Lower lobe of right lung (tissue), 2 donors: ENCODE measurements around the gene NKAIN4. TPM values are rescaled to one million over a fixed set of nuclear protein-coding genes. Genes with fewer than 3 reads are reported as not detected.

ENCODE experiments used
- ATAC-seq, 2 donors: fragments of 200-7000 bp; cut with Tn5 transposase; one replicate each; pipeline ENCODE4 v1.9.1; 2020 to 2022; ENCODE audit warnings: mild to moderate bottlenecking in 2 of 2, moderate library complexity in 2 of 2
- DNase-seq: peaks from one replicate; pipeline ENCODE4 v3.0.0-alpha.2; 2020
- H3K27ac ChIP-seq: fragments of 200-600 bp; one replicate; pipeline ENCODE4 v1.8.0; 2022
- H3K27me3 ChIP-seq: fragments of 200-600 bp; one replicate; pipeline ENCODE4 v1.8.0; 2022; ENCODE audit warnings: low read depth
- H3K36me3 ChIP-seq: fragments of 200-600 bp; one replicate; pipeline ENCODE4 v1.8.0; 2022; ENCODE audit warnings: mild to moderate bottlenecking
- H3K4me1 ChIP-seq: fragments of 200-600 bp; one replicate; pipeline ENCODE4 v1.8.0; 2022
- H3K4me3 ChIP-seq: fragments of 200-600 bp; one replicate; pipeline ENCODE4 v1.8.0; 2022; ENCODE audit warnings: mild to moderate bottlenecking
- H3K9me3 ChIP-seq: fragments of 200-600 bp; one replicate; pipeline ENCODE4 v1.8.0; 2022
- CTCF ChIP-seq: fragments of 200-600 bp; IDR thresholded peaks from one replicate; pipeline ENCODE4 v1.8.0; 2022; ENCODE audit warnings: antibody characterized with exemption, mild to moderate bottlenecking
- intact Hi-C: fragments of 100-400 bp; cut with DNase I; formaldehyde crosslinking; loops from one replicate; pipeline ENCODE4 v1.11.0; 2022
- total RNA-seq: library from RNA; stranded (reverse); fragmentation: NEBNext Ultra II Directional; extraction: Animal tissue kit (Norgen Biotek cat#: 25700); gene quantifications from one replicate; pipeline ENCODE4 v1.2.1, GENCODE V29; 2021
- donor health status: DM: no; HTN: yes; CAD: no; lungs with severe emphysema.

The NKAIN4 gene
- total RNA-seq, 1 donor from 2014 or later: not detected

DNA sequence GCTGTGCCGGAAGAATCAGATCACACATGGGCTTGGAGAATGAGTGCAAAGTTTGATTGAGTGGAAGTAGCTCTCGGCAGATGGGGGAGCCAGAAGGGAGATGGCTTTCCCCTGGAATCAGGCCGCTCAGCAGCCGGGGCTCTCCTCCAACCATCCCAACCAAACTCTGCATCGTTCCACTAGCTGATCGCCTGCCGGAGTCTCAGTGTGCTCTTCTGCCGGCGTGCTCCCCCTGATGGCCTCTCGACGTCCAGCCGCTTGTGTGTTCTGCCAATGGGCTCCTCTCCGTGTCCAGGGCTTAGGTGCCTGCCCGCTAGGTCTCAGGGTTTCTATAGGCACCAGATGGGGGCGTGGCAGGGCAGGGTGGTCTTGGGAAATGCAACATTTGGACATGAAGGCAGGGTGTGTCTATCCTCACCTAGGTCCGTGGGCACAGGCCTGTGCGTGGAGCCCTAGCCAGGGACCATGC is 23.4 kb downstream of the NKAIN4 start:
- Histone ChIP-seq H3K27ac (no peak overlapping the region), H3K36me3 (no peaks in the 10 kb centered on the region), H3K4me1 (no peaks in the 10 kb centered on the region), H3K27me3 (peaks cover 52% of the 10 kb centered on the region), H3K9me3 (no peaks in the 10 kb centered on the region), H3K4me3 (no peak overlapping the region)
- ATAC-seq: peak; percentile 35 to 40
- DNase-seq: no peak
- intact Hi-C loops: no loop called here
- peak; percentile 44 for TF ChIP-seq CTCF

DNA sequence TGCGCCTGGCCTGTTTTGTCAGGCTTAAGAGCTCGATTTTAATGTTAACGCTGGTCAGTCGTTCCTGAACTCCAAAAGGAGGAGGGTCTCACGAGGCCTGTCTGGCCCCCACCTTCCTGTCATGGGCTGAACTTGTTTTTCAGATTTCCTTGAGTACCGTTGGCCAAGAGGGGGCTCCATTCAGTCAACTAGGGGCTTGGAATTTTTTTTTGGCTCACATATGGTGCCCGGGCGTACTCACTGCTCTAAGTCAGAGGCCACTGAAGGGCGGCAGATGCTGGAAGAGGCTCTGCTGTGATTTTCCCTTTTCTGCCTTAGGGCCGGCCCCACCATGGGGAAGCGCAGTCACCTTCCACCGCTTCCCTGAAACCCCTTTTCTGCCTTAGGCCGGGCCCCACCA is 25.5 kb downstream of the NKAIN4 start:
- no peak for DNase-seq
- Histone ChIP-seq H3K36me3 (no peaks in the 10 kb centered on the region), H3K27me3 (peaks cover 44% of the 10 kb centered on the region), H3K9me3 (no peaks in the 10 kb centered on the region), H3K4me1 (no peaks in the 10 kb centered on the region), H3K27ac (no peak overlapping the region), H3K4me3 (no peak overlapping the region)
- intact Hi-C loops: no loop called here
- no peak for ATAC-seq
- TF ChIP-seq CTCF: no peak

DNA sequence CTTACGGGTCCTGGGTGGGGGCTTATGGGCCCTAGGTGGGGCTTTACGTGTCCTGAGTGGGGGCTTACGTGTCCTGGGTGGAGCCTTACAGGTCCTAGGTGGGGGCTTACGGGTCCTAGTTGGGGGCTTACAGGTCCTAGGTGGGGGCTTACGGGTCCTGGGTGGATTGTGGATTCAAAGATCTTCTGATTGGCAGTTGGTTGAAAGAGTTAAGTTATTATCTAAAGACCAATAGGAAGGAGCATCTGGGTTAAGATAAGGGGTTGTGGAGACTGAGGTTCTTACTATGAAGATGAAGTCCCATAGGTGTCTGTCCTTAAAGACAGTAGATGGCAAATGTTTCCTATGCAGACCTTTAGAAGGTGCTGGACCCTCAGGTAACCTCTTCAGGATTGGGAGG is 27.0 kb downstream of the NKAIN4 start:
- H3K4me1 ChIP-seq: no peaks in the 10 kb centered on the region
- TF ChIP-seq CTCF: no peak
- H3K9me3 ChIP-seq: no peaks in the 10 kb centered on the region
- no peak overlapping the region for H3K4me3 ChIP-seq
- intact Hi-C loops: no loop called here
- ATAC-seq: no peak
- H3K27ac ChIP-seq: no peak overlapping the region
- no peak for DNase-seq
- no peaks in the 10 kb centered on the region for H3K36me3 ChIP-seq
- H3K27me3 ChIP-seq: peaks cover 47% of the 10 kb centered on the region

GRCh38 chr20:63226042-63226943 is 28.0 kb downstream of the NKAIN4 start:
- no peak for DNase-seq
- no peak overlapping the region for H3K4me3 ChIP-seq
- H3K27ac ChIP-seq: no peak overlapping the region
- intact Hi-C loops: no loop called here
- no peak for ATAC-seq
- H3K4me1 ChIP-seq: no peaks in the 10 kb centered on the region
- H3K27me3 ChIP-seq: peaks cover 48% of the 10 kb centered on the region
- H3K36me3 ChIP-seq: no peaks in the 10 kb centered on the region
- no peak for TF ChIP-seq CTCF
- H3K9me3 ChIP-seq: no peaks in the 10 kb centered on the region

GRCh38 chr20:63225082-63225454 is 29.2 kb downstream of the NKAIN4 start:
- Histone ChIP-seq H3K4me1 (no peaks in the 10 kb centered on the region), H3K36me3 (no peaks in the 10 kb centered on the region), H3K27ac (no peak overlapping the region), H3K27me3 (peaks cover 40% of the 10 kb centered on the region), H3K4me3 (no peak overlapping the region), H3K9me3 (no peaks in the 10 kb centered on the region)
- intact Hi-C loops: no loop called here
- ATAC-seq: no peak
- no peak for DNase-seq
- TF ChIP-seq CTCF: no peak
